Measurements from ENCODE around the gene SP3. TPM values are rescaled to one million over a fixed set of nuclear protein-coding genes. Genes with fewer than 3 reads are reported as not detected.

SP3 gene
- total RNA-seq, 4 donors from 2014 or later, result 69.7 to 94.3 (median 87.6) TPM

DNA sequence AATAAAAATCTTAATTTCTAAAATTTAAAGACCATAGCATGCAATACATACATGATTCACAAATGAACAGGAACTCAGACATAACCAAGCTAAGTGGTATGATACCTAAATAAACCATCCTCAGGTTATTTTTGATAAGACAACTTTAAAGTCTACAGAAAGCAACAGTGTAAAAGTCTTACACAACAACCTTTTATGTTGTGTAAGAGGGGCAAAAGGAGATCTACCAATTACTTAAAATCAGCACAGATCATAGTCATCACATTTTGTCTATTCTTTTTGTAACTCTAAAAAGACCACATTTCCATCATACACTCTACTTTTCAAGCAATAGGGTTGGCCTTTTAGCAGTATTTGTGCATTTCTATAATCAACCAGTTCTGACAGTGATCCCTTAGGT, 16.3 kb downstream of the SP3 start:
- Histone ChIP-seq H3K4me3 (no peak overlapping the region), H3K27ac (no peak overlapping the region), H3K36me3 (peaks cover 0 to 10% of the 10 kb centered on the region in 2 donors), H3K27me3 (no peaks in the 10 kb centered on the region), H3K9me3 (no peaks in the 10 kb centered on the region), H3K4me1 (peaks cover 2 to 95% (median 3%) of the 10 kb centered on the region in 3 donors)
- TF ChIP-seq POLR2A (IDR thresholded peaks at IDR 0.05) (no peak), POLR2AphosphoS5 (IDR thresholded peaks at IDR 0.05) (no peak), EP300 (IDR thresholded peaks at IDR 0.05) (no peak)
- TF ChIP-seq, protein P1, sequence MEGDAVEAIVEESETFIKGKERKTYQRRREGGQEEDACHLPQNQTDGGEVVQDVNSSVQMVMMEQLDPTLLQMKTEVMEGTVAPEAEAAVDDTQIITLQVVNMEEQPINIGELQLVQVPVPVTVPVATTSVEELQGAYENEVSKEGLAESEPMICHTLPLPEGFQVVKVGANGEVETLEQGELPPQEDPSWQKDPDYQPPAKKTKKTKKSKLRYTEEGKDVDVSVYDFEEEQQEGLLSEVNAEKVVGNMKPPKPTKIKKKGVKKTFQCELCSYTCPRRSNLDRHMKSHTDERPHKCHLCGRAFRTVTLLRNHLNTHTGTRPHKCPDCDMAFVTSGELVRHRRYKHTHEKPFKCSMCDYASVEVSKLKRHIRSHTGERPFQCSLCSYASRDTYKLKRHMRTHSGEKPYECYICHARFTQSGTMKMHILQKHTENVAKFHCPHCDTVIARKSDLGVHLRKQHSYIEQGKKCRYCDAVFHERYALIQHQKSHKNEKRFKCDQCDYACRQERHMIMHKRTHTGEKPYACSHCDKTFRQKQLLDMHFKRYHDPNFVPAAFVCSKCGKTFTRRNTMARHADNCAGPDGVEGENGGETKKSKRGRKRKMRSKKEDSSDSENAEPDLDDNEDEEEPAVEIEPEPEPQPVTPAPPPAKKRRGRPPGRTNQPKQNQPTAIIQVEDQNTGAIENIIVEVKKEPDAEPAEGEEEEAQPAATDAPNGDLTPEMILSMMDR (IDR thresholded peaks at IDR 0.05), result no peak
- no peak for ATAC-seq

DNA sequence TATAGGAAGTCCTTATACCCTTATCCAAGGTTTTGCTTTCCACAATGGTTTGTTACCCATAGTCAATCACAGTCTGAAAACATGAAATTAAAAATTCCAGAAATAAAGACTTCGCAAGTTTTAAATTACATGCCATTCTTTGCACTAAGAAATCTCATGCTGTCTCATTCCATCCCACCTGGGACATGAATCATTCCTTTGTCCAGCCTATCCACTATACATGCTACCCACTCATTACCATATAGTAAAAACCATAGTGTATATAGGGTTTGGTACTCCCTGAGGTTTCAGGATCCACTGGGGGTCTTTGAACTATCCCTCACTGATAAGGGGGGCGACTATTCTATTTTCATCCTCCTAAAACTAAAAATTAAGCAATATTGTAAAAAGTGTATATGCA, 17.0 kb downstream of the SP3 start:
- Histone ChIP-seq H3K4me1 (peaks cover 2 to 93% (median 3%) of the 10 kb centered on the region in 3 donors), H3K27ac (no peak overlapping the region), H3K27me3 (no peaks in the 10 kb centered on the region), H3K9me3 (no peaks in the 10 kb centered on the region), H3K4me3 (no peak overlapping the region), H3K36me3 (peaks cover 0 to 4% of the 10 kb centered on the region in 2 donors)
- TF ChIP-seq EP300 (IDR thresholded peaks at IDR 0.05), result no peak
- TF ChIP-seq POLR2A (IDR thresholded peaks at IDR 0.05), result no peak
- TF ChIP-seq, protein P1 (IDR thresholded peaks at IDR 0.05), result no peak
- no peak for TF ChIP-seq POLR2AphosphoS5 (IDR thresholded peaks at IDR 0.05)
- 91 to 92% methylated on average over 2 of the region's 2 CpGs for WGBS, 2 donors (ENCODE audit: low coverage in 1 of 2)
- ATAC-seq, result no peak

DNA sequence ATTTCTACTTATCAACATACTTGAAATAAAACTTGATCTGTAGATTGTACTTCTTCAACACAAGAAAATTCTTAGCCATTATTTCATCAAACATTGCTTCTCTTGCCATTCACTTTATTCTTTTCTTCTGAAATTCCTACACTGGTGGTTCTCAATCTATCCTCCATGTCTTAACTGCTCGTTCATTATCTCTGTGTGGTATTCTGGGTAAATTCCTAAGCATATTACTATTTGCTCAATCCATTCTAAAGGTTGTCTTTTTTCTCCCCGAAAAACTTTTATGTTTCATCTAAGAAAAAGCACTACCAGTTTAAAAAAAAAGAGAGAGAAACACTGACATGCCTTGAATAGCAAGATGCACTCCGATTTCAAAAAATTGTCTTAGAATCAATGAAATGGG, 18.0 kb downstream of the SP3 start:
- H3K36me3 ChIP-seq, result no peaks in the 10 kb centered on the region
- TF ChIP-seq POLR2A (IDR thresholded peaks at IDR 0.05) (no peak), EP300 (IDR thresholded peaks at IDR 0.05) (no peak), POLR2AphosphoS5 (IDR thresholded peaks at IDR 0.05) (no peak)
- TF ChIP-seq, protein P1 (IDR thresholded peaks at IDR 0.05), result no peak
- peaks cover 2 to 93% (median 3%) of the 10 kb centered on the region in 3 donors for H3K4me1 ChIP-seq
- H3K9me3 ChIP-seq, result no peaks in the 10 kb centered on the region
- H3K4me3 ChIP-seq, result no peak overlapping the region
- no peaks in the 10 kb centered on the region for H3K27me3 ChIP-seq
- 64 to 78% methylated on average over 3 of the region's 3 CpGs for WGBS, 2 donors (ENCODE audit: low coverage in 1 of 2)
- no peak for ATAC-seq
- H3K27ac ChIP-seq, result no peak overlapping the region

DNA sequence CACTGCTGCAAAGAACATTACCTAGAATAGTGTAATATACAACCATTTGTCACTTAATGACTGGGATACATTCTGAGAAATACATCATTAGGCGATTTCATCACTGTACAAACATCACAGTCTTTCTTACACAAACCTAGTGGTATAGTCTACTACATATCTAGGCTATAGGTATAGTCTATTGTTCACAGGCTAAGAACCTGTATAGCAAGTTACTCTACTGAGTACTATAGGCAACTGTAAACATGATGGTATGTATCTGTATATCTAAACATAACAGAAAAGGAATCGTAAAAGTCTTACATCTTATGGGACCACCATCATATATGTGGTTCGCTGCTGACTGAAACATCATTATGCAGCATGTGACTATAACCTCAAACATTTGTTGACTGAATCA, 21.4 kb downstream of the SP3 start:
- H3K9me3 ChIP-seq, result no peaks in the 10 kb centered on the region
- H3K27ac ChIP-seq, result no peak overlapping the region
- no peaks in the 10 kb centered on the region for H3K27me3 ChIP-seq
- peaks cover 0 to 93% (median 13%) of the 10 kb centered on the region in 3 donors for H3K4me1 ChIP-seq
- H3K36me3 ChIP-seq, result no peaks in the 10 kb centered on the region
- WGBS, 2 donors (ENCODE audit: low coverage in 1 of 2), result 93 to 94% methylated on average over 2 to 3 of the region's 3 CpGs
- ATAC-seq, result no peak
- TF ChIP-seq, protein P1 (IDR thresholded peaks at IDR 0.05), result no peak
- TF ChIP-seq POLR2AphosphoS5 (IDR thresholded peaks at IDR 0.05), result no peak
- TF ChIP-seq EP300 (IDR thresholded peaks at IDR 0.05), result no peak
- no peak overlapping the region for H3K4me3 ChIP-seq

DNA sequence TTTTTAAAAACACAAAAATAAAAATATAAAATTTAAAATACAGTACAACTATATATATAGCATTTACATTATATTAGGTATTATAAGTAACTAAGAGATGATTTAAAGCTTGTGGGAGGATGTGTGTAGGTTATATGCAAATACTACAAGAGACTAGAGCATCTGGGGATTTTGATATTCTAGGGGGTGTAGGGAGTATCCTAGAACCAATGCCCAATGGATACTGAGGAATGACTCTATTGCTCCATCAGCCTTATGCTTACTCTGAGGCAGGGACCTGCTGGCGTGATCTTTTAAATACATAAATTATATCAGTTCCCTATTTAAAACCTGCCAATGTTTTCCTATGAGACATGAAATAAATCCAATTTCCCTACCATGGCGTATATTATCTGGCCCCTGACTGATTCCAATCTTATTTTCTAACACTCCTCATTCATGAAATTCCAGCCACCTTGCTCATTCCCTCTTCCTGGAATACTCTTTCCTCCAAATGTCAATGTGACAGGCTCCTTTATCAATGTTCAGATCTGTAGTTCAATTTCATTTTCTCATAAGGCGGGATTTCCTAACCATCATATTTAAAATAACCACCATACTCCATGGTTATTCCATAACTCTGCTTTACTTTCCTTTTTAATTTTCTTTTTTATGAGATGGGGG, 22.2 kb downstream of the SP3 start:
- TF ChIP-seq POLR2A (IDR thresholded peaks at IDR 0.05), result no peak
- TF ChIP-seq, protein P1 (IDR thresholded peaks at IDR 0.05), result no peak
- no peak for TF ChIP-seq EP300 (IDR thresholded peaks at IDR 0.05)
- no peaks in the 10 kb centered on the region for H3K27me3 ChIP-seq
- no peaks in the 10 kb centered on the region for H3K9me3 ChIP-seq
- no peak overlapping the region for H3K4me3 ChIP-seq
- no peaks in the 10 kb centered on the region for H3K36me3 ChIP-seq
- peaks cover under 1 to 93% (median 15%) of the 10 kb centered on the region in 3 donors for H3K4me1 ChIP-seq
- H3K27ac ChIP-seq, result no peak overlapping the region
- WGBS, 2 donors (ENCODE audit: low coverage in 1 of 2), result 93 to 95% methylated on average over 2 to 3 of the region's 3 CpGs
- no peak for ATAC-seq

All from gastroesophageal sphincter (tissue), 4 donors.